ENCODE data around the gene TM9SF4. TPM values are rescaled to one million over a fixed set of nuclear protein-coding genes. Genes with fewer than 3 reads are reported as not detected.
"Not testable (repeated sequence)": the region's sequence is repeated elsewhere in the genome, so short reads cannot be mapped to it uniquely, and the experiment has no call there.

TM9SF4 gene
- total RNA-seq, 1 donor from 2014 or later, result 33.5 TPM

DNA sequence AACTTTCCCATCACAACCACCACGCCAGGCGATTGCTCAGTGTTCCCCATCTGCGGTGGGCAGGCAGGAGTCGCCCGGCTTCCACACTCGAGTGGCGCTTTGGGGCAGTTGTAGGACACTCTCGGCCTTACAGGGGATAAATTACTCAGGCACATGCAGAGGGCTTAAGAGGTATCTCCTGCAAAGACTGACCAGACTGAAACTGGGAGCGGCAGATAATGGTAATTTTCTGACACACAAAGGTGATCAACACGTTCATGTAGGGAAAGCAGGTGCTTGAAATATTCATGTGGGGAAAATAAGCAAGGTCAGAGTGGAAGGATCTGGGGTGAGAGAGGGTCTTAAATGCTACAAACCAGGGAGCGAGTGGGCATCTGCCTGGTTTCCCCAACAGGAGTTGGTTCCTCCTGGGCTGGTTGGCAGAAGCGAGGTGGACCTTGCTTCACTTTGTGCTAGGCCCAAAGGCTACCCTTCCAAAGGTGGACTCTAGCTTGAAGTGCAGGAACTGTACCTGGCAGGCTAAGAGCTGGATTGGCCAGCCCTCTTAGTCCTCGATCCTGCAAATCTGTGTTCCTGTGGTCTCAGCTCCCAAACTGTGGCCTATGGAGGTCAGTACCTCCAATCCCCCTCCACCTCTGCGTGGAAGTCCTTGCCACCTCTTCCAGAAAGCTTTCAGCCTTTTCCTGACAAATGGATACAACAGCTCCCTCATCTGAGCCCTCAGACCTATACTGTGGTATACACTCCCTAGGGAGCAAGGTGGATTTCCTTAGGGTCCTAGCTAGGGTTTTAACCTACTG lies 81.3 kb downstream of the TM9SF4 start:
- peak; percentile 11 for DNase-seq

DNA sequence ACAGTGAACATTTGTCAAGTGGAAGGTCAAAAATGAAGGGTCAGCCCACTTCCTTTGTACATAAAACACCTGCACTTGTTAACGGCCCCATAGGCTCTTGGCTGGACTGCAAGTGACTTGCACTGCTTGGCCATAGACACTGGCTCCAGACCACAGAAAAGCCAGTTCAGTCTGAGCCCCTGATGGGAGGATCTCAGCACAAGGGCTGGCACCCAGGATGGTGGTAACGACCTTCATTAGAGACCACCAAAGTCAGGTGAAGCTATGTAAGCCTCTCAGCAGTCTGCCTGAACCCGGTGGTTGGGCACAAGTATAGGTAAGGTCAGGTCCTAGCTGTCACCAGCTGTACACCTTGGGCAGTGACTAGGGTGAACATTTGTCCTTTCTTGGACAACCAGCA lies 81.9 kb downstream of the TM9SF4 start:
- no peak for DNase-seq

DNA sequence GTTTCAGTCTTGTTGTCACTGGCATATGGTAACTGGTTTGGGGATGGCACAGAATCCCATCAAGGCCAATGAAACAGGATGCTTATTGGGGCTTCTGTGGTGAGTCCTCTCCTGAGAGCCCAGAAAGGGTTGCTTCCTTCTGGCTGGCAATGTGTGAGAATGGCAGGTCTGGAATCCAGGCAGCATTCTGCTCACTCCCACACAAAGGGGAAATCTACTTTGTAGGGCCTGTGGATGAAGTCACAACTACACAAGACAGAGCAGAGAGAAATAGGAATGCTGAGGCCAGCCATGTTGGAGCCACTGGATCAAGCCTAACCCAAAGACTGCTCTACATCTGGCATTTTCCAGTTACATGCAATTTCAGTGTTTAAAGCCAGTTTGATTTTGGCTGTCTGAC lies 82.4 kb downstream of the TM9SF4 start:
- DNase-seq, result peak; percentile 37

DNA sequence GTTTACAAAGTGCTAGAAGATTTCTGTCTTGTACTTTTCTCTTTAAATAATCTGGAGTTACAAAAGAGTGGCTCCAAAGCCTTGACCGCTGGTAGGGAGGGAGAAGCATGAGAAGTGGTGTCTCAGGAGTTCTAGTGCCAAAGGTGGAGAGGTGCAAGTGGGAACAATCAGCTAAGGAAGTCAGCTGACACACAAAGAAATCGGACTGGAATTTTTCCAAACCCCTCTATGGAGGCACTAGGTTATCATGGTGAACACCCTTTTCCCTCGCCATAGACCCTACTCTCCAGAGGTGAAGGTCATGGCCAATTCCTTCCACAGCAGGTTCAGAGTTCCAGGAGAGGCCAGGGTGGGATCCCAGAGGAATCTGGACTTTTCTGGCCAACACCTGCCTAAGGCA lies 83.2 kb downstream of the TM9SF4 start:
- peak; percentile 71 for DNase-seq

DNA sequence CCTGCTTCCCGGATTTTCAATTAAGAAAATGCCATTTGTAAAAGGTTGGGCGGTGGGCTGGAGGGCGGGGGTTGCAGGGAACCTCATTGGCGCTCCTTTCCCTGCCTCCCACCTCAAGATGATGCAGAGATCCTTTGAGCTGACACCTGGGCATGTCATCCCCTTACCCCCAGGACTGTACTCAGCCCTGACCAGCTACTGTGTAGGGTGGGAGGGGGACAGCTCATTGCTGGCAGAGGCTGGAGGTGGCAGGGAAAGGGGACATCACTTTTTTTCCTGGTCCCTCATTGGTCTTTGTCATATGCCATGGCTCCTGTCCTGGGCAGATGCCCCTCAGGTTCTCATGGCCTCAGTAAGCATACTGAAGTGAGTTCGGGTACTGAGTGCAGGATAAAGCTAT lies 83.8 kb downstream of the TM9SF4 start:
- not testable (repeated sequence) for DNase-seq

DNA sequence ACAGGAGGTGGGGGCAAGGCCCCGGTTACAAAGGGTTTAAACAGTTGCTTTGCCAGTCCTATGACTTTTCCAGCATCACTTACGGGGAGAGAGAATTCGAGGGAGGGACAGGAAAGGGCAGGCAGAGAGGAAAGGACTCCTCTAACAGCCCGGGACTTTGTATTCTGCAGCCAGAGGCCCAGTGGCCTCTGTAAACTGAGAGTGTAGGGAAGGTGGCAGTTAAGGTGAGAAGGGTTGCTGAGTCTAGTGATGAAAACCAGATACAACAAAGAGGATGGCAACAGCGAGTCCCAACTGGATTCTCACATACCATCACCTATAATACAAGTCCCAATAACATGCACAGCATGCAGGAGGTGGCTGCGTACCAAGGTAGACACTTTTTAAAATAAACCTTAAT lies 84.5 kb downstream of the TM9SF4 start:
- no peak for DNase-seq

DNA sequence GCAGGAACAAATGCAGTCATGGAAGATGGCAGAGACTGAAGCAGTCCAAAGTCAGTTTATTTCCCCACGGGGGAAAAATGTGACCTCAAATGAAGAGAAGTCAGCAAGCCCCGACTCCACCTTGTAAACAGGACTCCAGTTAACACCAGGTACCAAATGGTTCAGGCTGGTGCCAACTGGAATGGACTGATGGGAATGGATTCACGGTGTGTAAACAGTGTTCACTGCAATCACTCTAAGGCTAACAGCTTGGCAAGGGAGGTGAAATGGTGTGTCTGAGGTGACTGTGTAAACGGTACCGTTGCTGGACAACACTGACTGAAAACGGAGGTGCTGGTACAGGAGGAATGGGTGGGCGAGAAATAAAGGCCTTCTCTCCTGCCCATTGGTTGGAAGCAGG lies 86.1 kb downstream of the TM9SF4 start:
- no peak for DNase-seq

DNA sequence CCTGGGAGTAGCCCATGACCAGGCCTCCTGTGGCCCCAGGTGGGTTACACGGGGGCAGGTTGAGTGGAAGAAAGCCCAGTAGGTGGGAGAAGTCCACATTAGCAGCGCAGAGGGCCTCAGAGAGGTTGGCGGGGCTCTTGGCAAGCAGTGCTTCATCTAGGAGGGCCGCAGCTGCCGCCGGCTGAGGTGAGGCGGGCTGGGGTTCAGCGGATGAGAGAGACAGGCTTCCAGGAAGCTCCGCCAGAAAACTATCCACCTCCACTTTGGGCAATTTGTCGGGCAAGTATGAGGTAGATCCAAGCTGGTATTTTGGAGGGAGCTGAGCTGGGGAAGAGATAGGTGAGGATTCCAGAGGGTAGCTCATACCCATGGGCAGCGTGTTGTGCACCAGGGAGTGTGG lies 87.1 kb downstream of the TM9SF4 start:
- DNase-seq, result not testable (repeated sequence)

DNA sequence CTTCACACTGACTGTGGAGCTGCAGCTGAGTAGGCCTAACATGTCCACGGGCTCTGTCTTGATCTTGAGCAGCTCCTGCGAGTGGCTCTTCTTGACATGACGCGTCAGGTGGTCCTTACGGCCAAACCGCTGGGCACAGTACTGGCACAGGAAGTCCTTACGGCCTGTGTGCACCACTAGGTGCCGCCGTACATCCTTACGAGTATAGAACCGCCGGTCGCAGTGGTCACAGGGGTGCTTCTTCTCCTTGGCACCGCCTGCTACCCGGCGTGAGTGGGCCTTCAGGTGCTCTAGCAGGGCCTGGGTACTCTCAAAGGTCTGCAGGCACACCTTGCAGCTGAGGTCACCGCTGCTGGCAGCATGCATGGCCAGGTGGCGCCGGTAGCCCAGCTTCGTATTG lies 87.6 kb downstream of the TM9SF4 start:
- DNase-seq, result not testable (repeated sequence)

DNA sequence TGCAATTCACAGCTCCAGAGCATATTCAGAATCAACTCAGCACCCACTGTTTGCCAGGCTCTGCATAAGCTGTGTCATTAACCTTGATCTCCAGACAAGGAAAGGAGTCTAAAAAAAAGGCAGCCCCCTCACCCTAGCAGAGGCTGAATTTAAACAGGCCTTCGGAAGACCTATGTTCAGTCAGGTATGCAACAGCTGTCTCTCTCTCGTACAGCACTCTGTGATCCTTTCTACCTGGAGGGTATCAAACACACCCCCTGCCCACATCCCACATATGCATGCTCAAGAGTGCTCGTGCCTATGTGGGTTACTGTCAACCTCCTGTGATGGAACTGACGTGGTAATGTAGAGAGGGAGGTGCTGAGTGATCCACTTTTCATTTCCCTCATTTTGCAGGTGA lies 89.5 kb downstream of the TM9SF4 start:
- DNase-seq, result no peak

DNA sequence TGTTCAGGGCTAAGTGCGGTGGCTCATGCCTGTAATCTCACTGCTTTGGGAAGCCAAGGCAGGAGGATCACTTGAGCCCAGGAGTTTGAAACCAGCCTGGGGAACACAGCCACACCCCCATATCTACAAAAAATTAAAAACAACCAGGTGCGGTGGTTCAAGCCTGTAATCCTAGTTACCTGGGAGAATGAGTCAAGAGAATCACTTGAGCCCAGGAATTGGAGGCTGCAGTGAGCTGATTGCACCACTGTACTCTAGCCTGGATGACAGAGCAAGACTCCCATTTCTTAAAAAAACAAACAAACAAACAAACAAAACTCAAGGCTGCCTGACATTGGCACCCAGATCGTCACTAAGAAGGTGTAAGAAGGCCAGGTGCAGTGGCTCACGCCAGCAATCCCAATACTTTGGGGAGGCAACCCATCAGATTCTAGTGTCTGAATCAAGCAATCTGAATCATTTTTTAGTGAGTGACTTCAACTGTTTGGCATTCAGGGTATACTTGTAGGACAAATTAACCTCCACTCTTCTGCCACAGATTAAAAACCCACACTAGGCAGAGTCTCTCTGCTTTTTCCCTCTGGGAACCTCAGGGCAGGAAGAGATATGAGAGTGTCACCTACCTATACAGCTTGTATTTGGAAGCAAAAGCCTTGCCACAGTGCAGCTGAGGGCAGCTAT lies 91.9 kb downstream of the TM9SF4 start:
- DNase-seq, result no peak

DNA sequence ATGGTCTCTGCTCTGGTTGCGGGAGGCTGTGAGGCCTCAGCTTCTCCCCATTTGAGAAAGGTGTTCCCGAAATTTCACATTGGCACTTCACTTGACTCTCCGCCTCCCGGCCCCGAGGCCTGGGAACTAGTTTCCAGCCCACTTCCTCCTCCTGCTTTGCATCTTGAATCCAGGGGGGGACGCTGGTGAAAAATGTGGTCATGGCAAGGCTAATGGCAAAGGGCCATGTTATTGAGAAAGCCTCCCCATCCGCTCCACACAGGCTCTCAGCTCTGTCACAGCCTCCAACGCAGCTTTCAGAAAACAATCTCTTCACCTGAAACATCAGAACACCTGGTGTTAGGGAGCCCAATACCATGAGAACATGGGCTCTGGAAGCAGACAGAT lies 92.5 kb downstream of the TM9SF4 start:
- no peak for DNase-seq

DNA sequence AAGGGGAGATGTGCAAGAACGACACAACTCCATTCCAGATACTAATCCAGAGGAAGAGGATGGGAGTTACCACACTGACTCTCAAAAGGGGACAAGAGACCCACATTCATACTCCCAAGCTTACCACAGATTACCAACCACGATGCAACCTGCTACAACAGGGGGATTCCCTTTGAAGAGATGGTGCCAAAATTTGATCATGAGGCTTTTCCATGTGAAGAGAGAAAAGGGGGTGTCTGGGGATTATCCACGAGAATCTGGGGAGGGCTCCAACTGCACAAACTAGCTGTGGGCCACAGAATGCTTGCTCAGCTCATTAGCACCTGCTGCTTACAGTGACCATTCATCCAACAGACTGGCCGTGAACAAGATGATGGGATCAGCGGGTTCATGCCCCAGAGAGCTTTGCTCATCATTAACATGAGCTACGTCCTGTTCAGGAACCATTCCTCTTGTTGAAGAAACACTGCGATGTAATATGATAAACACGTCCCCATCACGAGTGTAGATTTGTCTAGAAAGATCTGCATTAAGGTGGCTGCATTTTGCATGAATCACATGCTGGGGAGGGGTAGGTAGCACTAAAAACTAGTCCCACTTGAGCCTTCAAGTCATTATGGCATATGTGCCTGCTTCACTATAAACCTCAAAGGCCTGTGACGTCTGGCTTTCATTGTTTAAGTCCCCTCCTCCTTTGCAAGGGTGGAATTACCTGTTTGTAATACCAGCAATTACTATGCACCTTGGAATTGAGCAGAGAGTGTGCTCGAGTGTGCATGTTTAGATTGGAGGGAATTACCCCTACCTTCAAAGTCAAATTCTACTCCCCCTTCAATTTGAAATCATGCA lies 94.1 kb downstream of the TM9SF4 start:
- no peak for DNase-seq

DNA sequence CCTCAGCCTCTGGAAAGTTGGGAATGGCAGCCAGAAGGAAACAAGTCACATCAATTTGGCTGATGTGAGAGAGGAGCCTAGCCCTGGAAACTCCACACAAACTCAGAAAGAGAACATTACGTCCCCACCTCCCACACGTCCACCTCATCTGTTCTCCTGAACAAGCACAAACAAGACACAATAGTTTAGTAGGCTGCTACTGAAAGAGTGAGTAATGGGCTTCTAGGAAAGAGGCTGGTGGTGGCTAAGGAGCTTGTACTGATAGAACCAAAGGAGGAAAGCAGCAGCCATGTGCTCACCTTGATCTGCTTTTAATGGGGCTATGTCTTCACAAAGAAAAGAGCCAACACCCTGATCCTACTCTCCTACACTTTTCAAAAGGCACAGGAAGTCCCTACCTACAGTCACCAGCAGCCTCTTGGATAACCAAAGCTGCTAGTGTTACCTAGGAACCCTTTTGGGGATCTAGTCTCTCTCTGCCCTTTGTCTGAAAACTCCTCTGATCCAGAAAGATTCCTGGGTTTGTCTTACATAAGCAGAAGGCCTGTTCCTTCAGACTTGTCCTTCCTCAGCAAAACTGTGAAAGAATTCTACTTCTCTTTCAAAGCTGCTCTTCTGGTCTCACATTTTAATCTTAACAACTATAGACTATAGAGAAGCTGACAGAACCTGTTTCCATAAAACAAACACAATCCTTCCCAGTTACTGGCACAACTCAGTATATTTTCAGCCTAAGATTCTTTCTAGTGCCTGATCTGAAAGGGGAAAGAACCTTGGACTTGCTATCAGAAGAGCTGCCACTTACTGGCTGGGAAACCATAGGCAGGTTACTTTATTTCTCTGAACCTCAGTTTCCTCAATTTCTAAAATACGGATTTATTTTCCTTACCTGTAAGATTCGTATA lies 94.9 kb downstream of the TM9SF4 start:
- DNase-seq, result peak; percentile 26

DNA sequence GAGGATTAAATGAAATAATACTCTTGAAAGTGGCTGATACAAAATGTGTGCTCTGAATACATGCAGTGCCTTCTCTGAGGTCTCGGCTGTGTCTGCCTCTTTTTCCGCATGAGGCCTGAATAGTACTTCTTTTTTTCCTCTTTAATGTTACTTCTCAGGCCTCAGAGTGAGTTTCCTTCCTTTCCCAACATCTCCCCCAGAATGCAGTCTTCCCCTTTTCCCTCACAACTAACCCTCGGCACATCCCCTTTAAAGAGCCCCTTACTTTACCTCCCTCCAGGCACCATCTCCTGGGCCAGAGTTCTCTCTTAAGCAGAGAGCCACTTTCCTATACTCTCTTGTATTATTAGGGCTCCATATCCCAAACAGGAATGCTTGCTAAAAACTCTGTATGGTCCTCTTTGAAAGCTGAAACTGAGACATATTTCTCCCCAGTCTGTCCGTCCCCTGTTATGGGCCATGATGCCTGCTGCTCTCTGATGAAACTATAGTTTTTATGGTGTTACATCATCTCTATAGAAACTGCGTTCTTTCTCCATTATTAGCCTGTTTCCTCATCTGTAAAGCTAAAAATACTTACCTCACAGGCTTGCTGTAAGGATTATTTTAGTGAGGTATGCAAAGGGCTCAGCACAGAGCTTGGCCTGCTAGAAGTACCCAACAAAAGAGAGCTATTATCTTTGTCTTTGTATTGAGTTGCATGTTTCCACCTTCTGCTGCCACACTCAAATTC lies 95.8 kb downstream of the TM9SF4 start:
- DNase-seq, result no peak

DNA sequence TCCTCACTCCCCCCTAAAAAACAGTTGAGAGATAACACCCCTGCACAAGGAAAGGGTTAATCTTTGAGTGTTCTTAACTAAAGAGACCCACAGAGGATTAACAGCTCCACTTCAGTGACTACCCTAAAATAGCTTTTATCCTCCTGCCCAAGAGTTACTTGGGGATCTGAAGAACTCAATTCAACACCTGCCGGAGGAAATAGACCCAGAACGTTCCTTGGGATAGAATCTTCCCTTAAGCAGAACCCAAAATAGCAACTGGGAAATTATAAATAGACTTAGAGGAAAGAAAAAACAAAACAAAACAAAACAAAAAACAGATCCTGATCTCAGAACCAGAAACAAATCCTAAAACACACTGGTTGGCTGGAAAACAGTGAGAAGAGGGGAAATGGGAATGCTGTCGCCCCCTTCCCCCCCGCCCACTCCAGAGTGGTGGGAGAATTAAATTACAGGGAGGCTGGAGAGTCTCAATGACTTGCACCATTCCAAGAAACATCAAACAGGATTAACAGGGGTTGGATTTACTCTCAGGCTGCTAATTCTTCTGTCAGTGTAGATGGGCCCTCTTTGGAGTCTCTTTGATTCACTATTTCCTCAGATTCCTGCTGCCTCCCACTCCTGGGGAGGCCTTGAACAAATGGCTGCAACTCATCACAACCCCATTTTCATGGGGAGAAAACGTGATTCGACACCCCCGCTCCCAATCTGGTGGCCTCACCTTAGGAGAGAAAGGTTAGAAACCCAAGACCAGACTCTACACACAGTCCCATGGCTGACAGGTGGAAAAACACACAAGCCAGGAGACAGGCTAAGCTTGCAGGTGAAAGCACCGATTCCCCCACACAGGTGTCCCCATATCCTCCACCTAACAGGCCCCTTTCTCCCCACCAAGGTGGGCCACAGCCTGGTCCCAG lies 96.6 kb downstream of the TM9SF4 start:
- DNase-seq, result no peak

DNA sequence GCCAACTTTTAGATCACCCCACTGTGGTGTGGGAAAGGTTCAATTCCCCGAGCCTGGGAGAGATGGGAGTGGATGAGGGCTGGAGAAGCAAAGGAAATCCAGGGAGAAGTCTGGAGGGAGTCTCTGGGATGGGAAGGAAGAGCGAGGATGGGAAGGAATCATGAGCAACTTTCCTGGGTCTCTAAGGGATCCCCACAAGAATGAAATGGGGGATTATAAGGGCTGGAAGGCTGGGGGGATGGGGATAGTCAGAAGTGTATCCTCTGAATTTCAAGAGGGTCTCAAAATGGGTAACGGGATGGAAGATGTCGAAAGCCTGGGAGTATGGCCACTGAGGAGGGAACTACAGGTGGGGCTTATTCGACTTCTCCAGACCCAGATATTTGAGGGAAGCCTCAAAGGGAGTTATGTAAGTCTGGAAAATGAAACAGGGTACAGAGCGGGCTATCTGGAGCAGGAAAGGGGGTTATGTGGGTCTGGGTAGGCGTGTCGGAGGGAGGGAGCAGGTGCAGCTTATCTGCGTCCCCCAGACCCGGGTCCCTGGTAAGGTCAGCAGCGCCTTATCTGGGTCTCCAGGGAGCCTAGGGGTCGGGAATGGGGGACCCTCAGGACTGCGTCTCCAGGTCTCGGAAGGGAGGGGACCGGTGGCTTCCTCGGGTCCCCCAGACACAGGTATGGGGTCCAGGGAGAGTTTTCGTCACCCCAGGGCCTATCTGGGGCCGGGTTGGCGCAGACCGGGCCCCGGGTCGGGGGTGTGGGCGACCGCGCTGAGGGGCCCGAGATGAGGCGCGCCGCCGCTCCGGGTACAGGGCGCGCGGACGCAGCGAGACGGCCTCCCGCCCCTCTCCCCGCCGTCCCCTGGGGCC lies 97.5 kb downstream of the TM9SF4 start:
- DNase-seq, result peak; percentile 19

DNA sequence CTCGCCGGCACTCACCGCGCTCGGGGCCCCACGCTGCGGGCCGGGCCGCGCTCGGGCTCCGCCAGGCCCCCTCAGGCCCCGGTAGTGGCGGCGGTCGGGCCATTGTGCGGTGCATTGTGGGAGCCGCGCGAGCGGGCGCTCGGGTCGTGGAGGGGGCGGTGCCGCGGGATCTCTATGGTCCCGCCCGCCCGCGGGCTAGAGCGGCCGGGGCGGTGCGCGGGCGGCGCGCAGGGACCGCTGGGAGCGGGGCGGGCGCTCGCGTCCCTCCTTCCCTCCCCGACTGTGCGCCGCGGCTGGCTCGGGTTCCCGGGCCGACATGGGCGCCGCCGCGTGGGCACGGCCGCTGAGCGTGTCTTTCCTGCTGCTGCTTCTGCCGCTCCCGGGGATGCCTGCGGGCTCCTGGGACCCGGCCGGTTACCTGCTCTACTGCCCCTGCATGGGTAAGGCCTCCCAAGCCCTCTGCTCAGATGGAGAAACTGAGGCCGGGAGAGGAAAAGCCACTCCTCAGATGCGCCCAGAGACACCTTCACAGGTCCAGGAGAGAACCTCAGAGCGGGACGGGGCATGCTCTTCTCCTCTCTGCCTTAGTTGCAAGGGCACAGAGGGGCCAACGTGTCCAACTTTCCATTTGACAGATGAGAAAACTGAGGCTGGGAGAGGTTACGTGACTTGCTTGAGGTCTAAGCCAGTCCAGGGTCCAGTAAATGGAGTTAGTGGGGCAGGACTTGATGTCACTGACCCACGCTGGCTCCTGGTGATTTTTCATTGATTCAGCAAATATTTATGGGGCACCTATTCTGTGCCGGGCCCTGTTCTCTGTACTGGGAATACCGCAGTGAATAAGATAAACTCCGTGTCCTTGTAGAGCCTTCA lies 98.3 kb downstream of the TM9SF4 start, which contains the start of the genes PLAGL2 and POFUT1:
PLAGL2 (minus strand) TSS at position 118 of the 873 bp plus-strand sequence. CDS start 5,565 bp downstream, outside the sequence.
POFUT1 (plus strand) TSS at position 255 of the 873 bp plus-strand sequence; CDS start at position 317, 62 bp downstream.
- DNase-seq, result peak; percentile 89

Data from dermis blood vessel endothelial cell (primary cell).